Psoas muscle (tissue), 8 donors: ENCODE data around the gene CYP2R1. TPM values are rescaled to one million over a fixed set of nuclear protein-coding genes. Genes with fewer than 3 reads are reported as not detected.
"Not testable (repeated sequence)": the region's sequence is repeated elsewhere in the genome, so short reads cannot be mapped to it uniquely, and the experiment has no call there.

Experiments
- ATAC-seq, 4 donors: fragments of 200-7000 bp; cut with Tn5 transposase; one replicate each; pipeline ENCODE4 v1.9.1; 2020; ENCODE audit warnings: moderate library complexity in 3 of 4, mild to moderate bottlenecking in 2 of 4
- DNase-seq, 2 donors: peaks; one replicate each; pipeline ENCODE4 v3.0.0-alpha.2; 2020
- H3K27ac ChIP-seq: fragments of 200-600 bp; one replicate; pipeline ENCODE4 v1.8.0; 2022
- H3K27me3 ChIP-seq, 3 donors: fragments of 200-600 bp in 1 of 3; one replicate each; pipeline versions ENCODE4 v1.6.1 to v1.8.0; 2013 to 2022; ENCODE audit warnings: low read length in 2 of 3, mild to moderate bottlenecking in 2 of 3, moderate library complexity in 1 of 3; ENCODE audit not compliant: insufficient read depth in 3 of 3
- H3K36me3 ChIP-seq, 2 donors: fragments of 200-600 bp in 1 of 2; one replicate each; pipeline versions ENCODE4 v1.6.1 to v1.8.0; 2013 to 2022; ENCODE audit warnings: low read depth in 1 of 2, mild to moderate bottlenecking in 1 of 2, moderate library complexity in 1 of 2; ENCODE audit not compliant: insufficient read depth in 1 of 2
- H3K4me1 ChIP-seq: fragments of 200-600 bp; one replicate; pipeline ENCODE4 v1.8.0; 2022
- H3K4me3 ChIP-seq: fragments of 200-600 bp; one replicate; pipeline ENCODE4 v1.8.0; 2022; ENCODE audit warnings: mild to moderate bottlenecking
- H3K9me3 ChIP-seq: fragments of 200-600 bp; one replicate; pipeline ENCODE4 v1.8.0; 2022
- WGBS, 3 donors: extraction: QIAGEN DNeasy Blood & Tissue Kit; methylation state at CpG; one replicate each; pipeline versions ENCODE4 v1.1.6 to v1.1.7; 2013; 5-methylcytosine and 5-hydroxymethylcytosine counted together
- intact Hi-C, 2 donors: fragments of 100-400 bp; cut with DNase I; formaldehyde crosslinking; loops; one replicate each; pipeline versions ENCODE4 v1.11.0 to v1.14.2; 2022
- polyA plus RNA-seq, 3 donors: library from polyadenylated mRNA; stranded (reverse); fragments of 200-250 nt; gene quantifications; one replicate each; pipeline ENCODE4 v1.2.3, GENCODE V29; 2013
- total RNA-seq, 4 donors: library from RNA; stranded (reverse); fragmentation: NEBNext Ultra II Directional in 2 of 4; extraction: Animal tissue kit (Norgen Biotek cat#: 25700) in 2 of 4; gene quantifications; one replicate each; pipeline versions ENCODE4 v1.2.1 to v1.2.4, GENCODE V29; 2021 to 2023
- TF ChIP-seq, protein P1 (sequence below): fragments of 200-600 bp; IDR thresholded peaks from one replicate; pipeline ENCODE4 v1.8.0; 2022; ENCODE audit warnings: antibody characterized with exemption
- donor health status: healthy with polysubstance abuse.
- donor health status: DM: no; HTN: no; CAD: no; lungs with moderate emphysema.
- donor health status: Bipolar disorder and iron deficiency.
- donor health status: healthy.
- donor health status: DM: yes; HTN: yes; CAD: no.
- donor health status: DM: no; HTN: no; CAD: no.
- donor health status: DM: no; HTN: no; CAD: no.
- donor health status: DM: yes; HTN: yes; CAD: no.

CYP2R1 gene
- total and polyA plus RNA-seq, 7 donors: 3.1 to 12.6 (median 6.7) TPM

DNA sequence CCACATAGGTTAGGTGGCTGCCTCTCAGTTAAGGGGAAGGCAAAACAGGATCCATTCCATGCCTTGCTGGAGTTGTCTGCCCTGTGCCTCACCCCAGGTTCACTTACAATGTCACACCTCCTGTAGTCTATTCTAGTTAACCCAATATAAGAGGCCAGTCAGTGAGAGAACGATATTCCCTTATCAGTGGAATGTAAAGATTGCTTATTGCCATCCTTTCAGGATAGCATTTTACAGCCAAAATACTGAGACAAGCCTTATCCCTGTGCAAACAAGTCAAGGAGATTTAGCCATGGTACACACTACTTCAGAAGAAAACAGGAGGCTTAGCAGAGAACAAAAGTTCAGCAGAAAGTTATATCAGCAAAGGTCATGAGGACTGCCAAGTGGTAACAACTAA is 5.5 kb downstream of the CYP2R1 start:
- intact Hi-C loops: no loop called here
- no peak overlapping the region for H3K4me3 ChIP-seq
- peaks cover 0 to 5% of the 10 kb centered on the region in 2 donors for H3K36me3 ChIP-seq
- peaks cover 3% of the 10 kb centered on the region for H3K4me1 ChIP-seq
- no peaks in the 10 kb centered on the region for H3K27me3 ChIP-seq
- DNase-seq: no peak
- TF ChIP-seq, protein P1, sequence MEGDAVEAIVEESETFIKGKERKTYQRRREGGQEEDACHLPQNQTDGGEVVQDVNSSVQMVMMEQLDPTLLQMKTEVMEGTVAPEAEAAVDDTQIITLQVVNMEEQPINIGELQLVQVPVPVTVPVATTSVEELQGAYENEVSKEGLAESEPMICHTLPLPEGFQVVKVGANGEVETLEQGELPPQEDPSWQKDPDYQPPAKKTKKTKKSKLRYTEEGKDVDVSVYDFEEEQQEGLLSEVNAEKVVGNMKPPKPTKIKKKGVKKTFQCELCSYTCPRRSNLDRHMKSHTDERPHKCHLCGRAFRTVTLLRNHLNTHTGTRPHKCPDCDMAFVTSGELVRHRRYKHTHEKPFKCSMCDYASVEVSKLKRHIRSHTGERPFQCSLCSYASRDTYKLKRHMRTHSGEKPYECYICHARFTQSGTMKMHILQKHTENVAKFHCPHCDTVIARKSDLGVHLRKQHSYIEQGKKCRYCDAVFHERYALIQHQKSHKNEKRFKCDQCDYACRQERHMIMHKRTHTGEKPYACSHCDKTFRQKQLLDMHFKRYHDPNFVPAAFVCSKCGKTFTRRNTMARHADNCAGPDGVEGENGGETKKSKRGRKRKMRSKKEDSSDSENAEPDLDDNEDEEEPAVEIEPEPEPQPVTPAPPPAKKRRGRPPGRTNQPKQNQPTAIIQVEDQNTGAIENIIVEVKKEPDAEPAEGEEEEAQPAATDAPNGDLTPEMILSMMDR: no peak
- ATAC-seq: no peak
- 76 to 80% (median 77%) methylated on average over 1 of the region's 1 CpG for WGBS, 3 donors
- no peak overlapping the region for H3K27ac ChIP-seq
- H3K9me3 ChIP-seq: no peaks in the 10 kb centered on the region

DNA sequence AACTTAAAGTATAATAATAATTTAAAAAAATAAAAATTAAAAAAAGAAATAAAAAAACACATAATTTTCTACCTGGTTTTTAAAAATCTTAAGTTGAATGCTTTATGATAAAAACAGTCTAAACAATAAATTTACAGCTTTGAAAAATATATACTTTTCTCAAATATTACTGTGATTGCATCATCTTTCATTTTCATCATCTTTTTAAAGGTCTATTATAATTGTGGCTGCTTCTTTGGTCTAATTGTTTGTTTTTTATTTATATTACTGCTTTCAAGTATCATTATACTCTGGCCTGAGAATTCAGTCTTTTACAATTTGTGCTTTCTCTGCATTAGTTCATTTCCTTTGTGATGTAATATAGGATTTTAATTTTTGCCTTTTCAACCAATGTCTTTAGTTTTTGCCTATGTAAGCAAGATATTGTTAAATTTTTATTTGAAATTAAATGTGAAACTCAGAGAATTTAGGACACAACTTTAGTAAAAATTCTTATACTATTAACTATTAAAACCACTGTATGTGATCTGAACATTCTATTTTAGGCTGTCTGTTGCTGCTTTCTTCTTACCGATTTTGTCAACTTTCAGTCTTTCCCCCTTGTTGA is 7.3 kb downstream of the CYP2R1 start:
- DNase-seq (no peak), ATAC-seq (no peak)
- intact Hi-C loops: no loop called here
- peaks cover 3% of the 10 kb centered on the region for H3K4me1 ChIP-seq
- no peaks in the 10 kb centered on the region for H3K9me3 ChIP-seq
- no peaks in the 10 kb centered on the region for H3K27me3 ChIP-seq
- no peak overlapping the region for H3K27ac ChIP-seq
- no peak overlapping the region for H3K4me3 ChIP-seq
- TF ChIP-seq, protein P1: no peak
- H3K36me3 ChIP-seq: peaks cover 0 to 5% of the 10 kb centered on the region in 2 donors
- 76 to 91% (median 83%) methylated on average over 1 of the region's 1 CpG for WGBS, 3 donors

DNA sequence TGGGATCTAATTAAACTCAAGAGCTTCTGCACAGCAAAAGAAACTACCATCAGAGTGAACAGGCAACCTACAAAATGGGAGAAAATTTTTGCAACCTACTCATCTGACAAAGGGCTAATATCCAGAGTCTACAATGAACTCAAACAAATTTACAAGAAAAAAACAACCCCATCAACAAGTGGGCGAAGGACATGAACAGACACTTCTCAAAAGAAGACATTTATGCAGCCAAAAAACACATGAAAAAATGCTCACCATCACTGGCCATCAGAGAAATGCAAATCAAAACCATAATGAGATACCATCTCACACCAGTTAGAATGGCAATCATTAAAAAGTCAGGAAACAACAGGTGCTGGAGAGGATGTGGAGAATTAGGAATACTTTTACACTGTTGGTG is 8.3 kb downstream of the CYP2R1 start:
- H3K4me1 ChIP-seq, H3K27me3 ChIP-seq, ATAC-seq, H3K4me3 ChIP-seq, H3K9me3 ChIP-seq, intact Hi-C loops, DNase-seq, H3K27ac ChIP-seq: not testable (repeated sequence)
- 83 to 100% (median 100%) methylated on average over 1 of the region's 1 CpG for WGBS, 3 donors
- peaks cover 0 to 13% of the 10 kb centered on the region in 2 donors for H3K36me3 ChIP-seq

DNA sequence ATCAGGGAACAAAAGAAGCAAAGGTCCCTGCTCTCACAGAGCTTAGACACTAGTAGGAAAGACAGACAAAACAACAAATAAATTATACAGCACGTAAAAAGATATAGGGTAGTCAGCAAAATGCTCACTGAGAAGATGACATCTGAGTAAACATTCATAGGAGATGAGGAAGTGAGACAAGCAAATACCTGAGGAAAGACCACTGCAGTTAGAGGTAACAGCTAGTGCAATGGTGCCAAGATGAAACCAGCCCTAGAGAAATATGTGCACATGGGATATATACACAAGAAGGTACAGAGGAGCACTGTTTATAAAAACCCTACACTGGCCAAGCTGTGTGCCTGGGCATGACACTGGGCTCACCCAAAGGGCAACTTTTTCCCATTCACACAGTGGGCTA is 9.8 kb downstream of the CYP2R1 start:
- Histone ChIP-seq H3K36me3 (peaks cover 0 to 28% of the 10 kb centered on the region in 2 donors), H3K9me3 (no peaks in the 10 kb centered on the region), H3K27ac (no peak overlapping the region), H3K4me3 (no peak overlapping the region), H3K27me3 (no peaks in the 10 kb centered on the region), H3K4me1 (no peaks in the 10 kb centered on the region)
- intact Hi-C loops: no loop called here
- ATAC-seq (no peak), DNase-seq (no peak)
- TF ChIP-seq, protein P1: no peak
- 94 to 97% (median 94%) methylated on average over 1 of the region's 1 CpG for WGBS, 3 donors

DNA sequence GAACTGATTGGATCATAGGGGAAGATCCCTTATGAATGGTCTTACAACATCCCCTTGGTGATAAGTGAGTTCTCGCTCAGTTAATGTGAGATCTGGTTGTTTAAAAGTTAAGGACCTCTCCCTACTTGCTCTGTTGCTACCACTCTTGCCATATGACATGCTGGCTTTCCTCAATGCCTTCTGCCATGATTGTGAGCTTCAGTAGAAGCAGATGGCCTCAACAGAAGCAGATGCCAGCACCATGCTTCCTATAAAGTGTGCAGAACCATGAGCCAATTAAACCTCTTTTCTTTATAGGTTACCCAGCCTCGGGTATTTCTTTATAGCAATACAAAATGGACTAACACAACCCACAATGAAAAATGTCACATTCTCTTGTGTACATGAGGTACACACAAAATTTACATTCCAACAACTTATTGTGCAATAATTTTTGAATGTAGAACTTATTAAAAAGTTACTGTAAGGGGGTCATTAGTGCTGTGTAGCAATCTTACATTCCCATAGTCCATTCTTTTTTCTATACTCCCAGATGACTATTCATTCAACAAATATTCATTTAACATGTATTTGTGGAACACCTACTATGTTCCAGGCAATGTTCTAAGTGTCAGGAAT is 10.3 kb downstream of the CYP2R1 start:
- H3K27ac ChIP-seq: no peak overlapping the region
- DNase-seq (no peak), ATAC-seq (no peak)
- H3K4me1 ChIP-seq: no peaks in the 10 kb centered on the region
- peaks cover 0 to 33% of the 10 kb centered on the region in 2 donors for H3K36me3 ChIP-seq
- intact Hi-C loops: no loop called here
- WGBS, 3 donors: 82 to 90% (median 90%) methylated on average over 2 of the region's 2 CpGs
- H3K4me3 ChIP-seq: no peak overlapping the region
- no peaks in the 10 kb centered on the region for H3K9me3 ChIP-seq
- no peaks in the 10 kb centered on the region for H3K27me3 ChIP-seq
- TF ChIP-seq, protein P1: no peak
